ENCODE results near the gene GALNT9.

Gene GALNT9

GRCh38 chr12:132344601-132345000 is 15.2 kb upstream of the GALNT9 start:
- no peak for DNase-seq (ENCODE audit: low read depth, low spot score)

GRCh38 chr12:132344181-132344580 is 14.8 kb upstream of the GALNT9 start:
- no peak for DNase-seq (ENCODE audit: low read depth, low spot score)

- no peak for DNase-seq (ENCODE audit: low read depth, low spot score)
Observed at GRCh38 chr12:132343294-132344004, 14.1 kb upstream of the GALNT9 start.

DNA sequence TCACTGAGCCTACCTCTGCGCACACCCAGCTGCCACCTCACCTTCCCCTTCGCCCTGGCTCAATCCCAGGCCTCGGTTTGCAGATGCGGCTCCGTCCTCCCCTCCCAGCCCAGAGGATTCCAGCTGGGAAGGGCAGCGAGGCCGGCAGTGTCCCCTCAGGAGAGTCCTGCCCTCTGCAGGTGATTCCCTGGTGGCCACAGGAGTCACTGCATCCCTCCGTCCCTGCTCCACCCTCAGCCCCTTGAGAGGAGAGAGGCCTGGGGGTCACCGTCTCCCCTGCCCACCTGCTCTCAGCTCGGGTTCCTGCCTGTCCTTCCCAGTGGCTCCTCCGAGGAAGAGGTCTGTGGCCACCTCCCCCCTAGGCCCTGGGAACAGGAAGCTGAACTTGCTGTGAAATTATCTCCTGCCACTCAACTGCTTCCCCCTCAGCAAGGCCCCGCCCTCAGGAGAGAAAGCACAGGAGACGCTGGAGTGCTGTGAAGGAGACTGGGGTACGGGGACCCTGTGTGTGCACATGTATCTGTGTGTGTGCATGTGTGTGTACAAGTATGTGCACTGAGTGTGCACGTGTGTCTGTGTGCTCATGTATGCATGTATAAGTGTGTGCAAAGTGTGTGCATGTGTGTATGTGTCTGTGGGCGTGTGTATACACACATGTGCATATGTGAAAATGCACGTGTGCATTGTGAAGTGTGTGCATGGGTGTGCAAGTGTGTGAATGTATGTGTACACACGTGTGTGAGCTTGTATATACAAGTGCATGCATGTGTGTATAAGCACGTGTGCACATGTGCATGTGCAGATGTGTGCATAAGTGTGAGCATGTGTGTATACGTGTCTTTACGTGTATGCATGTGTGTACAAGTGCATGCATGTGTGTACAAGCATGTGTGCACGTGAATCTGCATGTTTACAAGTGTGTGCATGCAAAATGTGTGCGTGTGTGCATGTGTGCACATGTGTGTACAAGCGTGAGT is 13.2 kb upstream of the GALNT9 start:
- DNase-seq (ENCODE audit: low read depth, low spot score) = no peak

- no peak for DNase-seq (ENCODE audit: low read depth, low spot score)
Observed at GRCh38 chr12:132341318-132342050, 12.1 kb upstream of the GALNT9 start.

GRCh38 chr12:132340266-132341035 is 11.1 kb upstream of the GALNT9 start:
- DNase-seq (ENCODE audit: low read depth, low spot score) = no peak

DNA sequence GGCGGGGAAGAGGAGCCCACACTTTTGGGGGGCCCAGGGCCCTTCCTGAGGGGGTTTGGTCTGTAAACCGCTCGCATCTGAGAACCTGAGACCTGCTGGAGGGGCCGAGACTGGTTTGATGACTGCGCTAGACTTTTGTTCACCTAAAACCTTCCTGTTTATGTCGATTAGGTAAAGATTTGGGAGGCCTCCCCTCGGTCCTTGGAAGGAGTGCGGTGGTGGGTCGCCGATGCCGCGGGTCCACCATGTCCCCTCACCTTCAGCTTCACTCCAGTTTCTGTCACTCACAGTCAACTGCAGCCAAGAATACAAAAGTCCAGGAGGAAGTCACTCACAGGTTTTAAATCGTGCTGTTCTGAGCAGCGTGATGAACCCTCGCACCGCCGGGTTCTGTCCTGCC is 10.5 kb upstream of the GALNT9 start:
- no peak for DNase-seq (ENCODE audit: low read depth, low spot score)

DNA sequence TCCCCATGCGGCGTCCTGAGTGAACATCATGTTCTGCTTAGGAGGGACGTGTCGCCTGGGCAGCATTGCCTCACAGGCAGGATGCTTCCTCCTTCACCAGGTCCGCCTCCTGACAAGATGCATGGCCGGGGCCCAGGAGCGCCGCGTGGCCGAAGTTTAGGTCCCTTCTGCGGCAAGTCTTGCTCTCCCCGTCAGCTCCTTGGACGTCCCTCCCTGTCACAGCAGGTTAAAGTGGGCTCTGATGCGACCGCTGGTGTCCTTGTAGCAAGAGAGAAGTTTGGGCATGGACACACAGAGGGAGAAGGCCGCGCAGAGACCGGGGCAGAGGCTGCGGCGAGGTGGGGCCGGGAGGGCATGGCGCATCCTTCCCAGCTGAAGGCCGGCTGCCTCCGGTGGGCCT is 9.4 kb upstream of the GALNT9 start:
- DNase-seq (ENCODE audit: low read depth, low spot score) = no peak

DNA sequence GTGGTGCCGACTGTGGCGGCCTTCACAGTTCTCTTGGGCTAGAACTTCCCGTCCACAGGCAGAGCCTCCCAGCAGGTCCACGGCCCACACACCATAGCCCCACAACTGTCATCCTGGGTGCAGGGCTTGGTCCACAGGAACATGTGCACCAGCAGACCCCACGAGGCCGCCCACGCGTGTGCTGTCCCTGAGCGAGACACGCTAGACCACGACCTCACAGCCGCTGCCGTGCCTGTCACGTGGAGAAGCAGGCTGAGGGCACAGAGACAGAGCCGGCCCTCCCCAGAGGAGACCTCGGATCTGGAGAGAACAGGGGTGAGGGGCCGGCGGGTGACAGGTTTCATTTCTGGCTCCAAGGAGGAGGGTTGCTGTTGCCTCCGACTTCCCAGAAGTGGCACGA is 8.9 kb upstream of the GALNT9 start:
- no peak for DNase-seq (ENCODE audit: low read depth, low spot score)

DNA sequence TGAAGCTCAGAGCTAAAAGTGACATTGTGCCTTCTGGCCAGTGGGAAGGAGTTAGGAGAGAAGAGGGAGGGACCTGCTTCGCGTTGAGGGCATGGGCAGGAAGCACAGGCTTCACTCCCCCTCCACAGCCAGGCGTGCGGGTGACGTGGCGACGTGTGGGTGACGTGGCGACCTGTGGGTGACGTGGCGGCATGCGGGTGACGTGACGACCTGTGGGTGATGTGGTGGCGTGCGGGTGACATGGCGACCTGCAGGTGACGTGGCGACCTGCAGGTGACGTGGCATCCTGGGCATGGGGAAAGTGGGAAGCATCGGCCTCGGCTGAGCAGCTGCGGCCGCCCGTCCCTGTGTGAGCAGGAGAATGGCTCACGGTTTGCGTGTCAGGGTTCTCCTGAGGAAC is 8.2 kb upstream of the GALNT9 start:
- DNase-seq (ENCODE audit: low read depth, low spot score) = no peak

- DNase-seq (ENCODE audit: low read depth, low spot score) = no peak
Observed at GRCh38 chr12:132336451-132337413, 7.3 kb upstream of the GALNT9 start.

DNA sequence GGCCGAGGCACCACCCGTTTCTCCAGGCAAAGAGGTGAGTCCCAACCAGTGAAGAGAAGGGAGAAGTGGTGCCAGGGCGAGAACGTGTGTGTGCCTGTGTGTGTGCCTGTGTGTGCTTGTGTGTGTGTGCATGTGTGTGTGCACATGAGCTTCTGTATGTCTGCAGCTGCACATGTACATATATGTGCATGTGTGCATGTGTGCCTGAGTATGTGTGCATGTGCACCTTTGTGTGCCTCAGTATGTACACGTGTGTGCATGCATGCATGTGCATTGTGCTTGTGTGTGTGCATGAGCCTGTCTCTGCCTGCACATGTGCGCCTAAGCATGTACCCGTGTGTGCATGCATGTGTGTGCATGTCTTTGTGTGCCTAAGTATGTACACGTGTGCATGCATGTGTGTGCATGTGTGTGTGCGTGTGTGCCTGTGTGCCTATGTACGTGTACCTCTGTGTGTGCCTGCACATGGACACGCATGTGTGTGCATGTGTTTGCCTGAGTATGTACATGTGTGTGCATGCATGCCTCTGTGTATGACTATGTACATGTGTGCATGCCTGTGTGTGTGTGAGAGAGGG is 5.9 kb upstream of the GALNT9 start:
- no peak for DNase-seq (ENCODE audit: low read depth, low spot score)

DNA sequence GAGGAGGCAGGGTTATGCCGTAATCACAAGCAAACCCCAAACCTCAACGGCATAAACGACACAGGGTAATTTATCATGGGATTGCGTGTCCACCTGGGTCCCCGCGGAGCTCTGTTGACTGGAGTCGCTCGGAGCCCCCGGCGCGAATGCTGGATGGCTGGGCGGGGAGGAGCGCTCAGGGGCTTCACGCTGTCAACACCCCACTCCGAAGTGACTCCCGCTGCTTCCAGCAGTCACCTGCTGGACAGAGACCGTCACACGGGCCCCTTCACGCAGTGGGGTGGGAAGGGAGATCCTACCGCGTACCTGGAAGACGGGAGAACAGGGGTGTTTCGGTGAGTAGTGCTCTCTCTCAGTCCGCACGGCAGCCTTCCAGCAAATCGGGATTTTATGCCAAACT is 4.4 kb upstream of the GALNT9 start:
- no peak for DNase-seq (ENCODE audit: low read depth, low spot score)

DNA sequence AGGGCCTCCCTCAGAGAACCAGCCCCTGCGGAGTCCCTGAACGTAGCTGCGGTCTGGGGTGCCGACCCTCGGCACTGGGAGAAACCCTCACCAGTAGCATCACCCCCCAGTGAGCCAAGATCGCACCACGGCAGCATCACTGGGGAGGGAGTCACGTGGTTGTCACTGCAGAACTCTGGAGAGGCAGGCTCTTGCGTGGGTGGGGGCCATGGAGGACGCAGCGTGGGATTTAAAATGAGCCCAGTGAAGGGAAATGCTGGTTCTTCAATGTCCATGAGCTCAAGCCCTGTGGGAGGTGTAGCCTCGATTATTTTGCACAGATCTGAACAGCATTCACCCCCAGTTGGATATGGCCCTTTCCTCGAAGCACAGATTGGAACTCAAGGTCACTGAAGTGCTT is 3.9 kb upstream of the GALNT9 start:
- DNase-seq (ENCODE audit: low read depth, low spot score) = no peak

DNA sequence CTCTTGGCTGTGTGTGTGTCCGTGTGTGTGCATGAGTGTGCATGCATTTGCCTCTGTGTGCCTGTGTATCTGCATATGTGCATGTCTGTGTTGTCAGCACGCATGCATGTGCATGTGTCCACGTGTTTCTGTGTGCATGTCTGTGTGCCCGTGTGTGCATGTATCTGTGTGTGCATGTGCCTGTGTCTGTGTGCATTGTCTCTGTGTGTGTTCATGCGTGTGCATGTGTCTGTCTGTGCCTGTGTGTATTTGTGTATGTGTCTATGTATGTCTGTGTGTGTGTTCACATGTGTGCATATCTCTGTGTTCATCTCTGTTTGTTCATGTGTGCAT is 1.1 kb upstream of the GALNT9 start:
- DNase-seq (ENCODE audit: low read depth, low spot score) = no peak

- no peak for DNase-seq (ENCODE audit: low read depth, low spot score)
Observed at GRCh38 chr12:132329720-132330548, 545 bp upstream of the GALNT9 start.

DNA sequence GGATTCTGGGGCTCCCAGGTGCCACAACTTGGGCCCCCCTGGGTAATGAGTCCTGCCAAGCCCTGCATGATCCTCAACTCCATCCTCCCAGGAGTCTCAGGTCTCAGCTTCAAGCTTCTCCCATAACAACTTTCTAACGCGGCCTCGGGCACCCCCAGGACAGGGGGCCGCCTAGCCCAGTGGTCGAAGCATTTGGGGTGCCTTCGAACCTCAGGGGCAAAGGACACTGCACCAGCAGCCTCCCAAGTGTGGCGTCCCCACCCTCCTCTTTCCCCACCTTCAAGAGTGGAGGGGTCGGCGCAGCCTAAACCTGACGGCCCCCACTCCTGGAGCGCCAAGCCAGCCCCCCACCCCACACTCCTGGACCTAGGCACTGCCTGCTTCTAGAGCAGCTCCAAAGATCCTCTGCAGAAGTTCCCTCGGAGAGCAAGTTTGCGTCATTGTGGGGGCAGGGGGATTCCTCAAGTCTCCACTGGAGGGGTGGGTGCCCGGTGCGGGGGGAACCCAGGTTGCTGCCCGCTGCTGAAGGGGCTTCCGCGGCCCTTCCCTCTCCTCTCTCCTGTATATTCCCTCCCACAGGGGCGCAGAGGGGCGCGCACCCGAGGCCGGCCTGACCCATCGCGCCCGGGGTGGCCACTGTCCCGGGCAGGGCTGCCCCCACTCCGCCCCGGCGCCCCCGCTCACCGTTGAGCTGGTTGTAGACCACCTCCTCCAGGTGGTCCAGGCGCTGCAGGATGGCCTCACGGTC is 933 bp downstream of the GALNT9 start:
- DNase-seq (ENCODE audit: low read depth, low spot score) = no peak
